ENCODE results near the gene DCAF5. TPM values are rescaled to one million over a fixed set of nuclear protein-coding genes. Genes with fewer than 3 reads are reported as not detected.

The DCAF5 gene
- polyA plus RNA-seq, 3 donors, result 22.2 to 55.1 (median 30.6) TPM

DNA sequence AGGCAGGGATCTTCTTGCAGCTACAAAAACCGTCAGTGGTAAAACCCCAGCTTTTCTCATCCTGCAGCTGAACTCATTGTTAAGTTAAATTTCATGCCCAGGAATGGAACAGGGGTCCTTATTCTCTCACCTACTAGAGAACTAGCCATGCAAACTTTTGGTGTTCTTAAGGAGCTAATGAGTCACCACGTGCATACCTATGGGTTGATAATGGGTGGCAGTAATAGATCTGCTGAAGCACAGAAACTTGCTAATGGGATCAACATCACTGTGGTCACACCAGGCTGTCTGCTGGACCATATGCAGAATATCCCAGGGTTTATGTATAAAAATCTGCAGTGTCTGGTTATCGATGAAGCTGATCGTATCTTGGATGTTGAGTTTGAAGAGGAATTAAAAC is 68.9 kb downstream of the DCAF5 start:
- Histone ChIP-seq H3K27ac (ENCODE audit: low read depth in 1 of 2, low read length in 2 of 2) (no peak overlapping the region), H3K27me3 (ENCODE audit: control insufficient read depth in 2 of 2, insufficient read depth in 2 of 2, low read length in 2 of 2) (no peaks in the 10 kb centered on the region), H3K4me1 (ENCODE audit: control insufficient read depth in 1 of 2, insufficient read depth in 2 of 2, low read length in 2 of 2) (peaks cover 4% of the 10 kb centered on the region in 2 donors), H3K4me3 (replicated peaks in 1 of 3; ENCODE audit: low read depth in 2 of 3, low read length in 3 of 3) (no peak overlapping the region), H3K9me3 (replicated peaks in 1 of 2; ENCODE audit: control insufficient read depth in 1 of 2, insufficient read depth in 1 of 2, low read length in 2 of 2) (no peaks in the 10 kb centered on the region), H3K9ac (ENCODE audit: insufficient read depth, low read length, poor library complexity, severe bottlenecking) (no peak overlapping the region), H3K79me2 (ENCODE audit: insufficient read depth, low read length) (no peaks in the 10 kb centered on the region), H2AFZ (ENCODE audit: insufficient read depth, low read depth, low read length, poor library complexity, severe bottlenecking) (no peak overlapping the region), H3K36me3 (replicated peaks in 1 of 2; ENCODE audit: control insufficient read depth in 1 of 2, insufficient read depth in 2 of 2, low read length in 2 of 2) (peaks cover 22 to 79% of the 10 kb centered on the region in 2 donors), H4K20me1 (ENCODE audit: insufficient read depth, low read length) (peaks cover 6% of the 10 kb centered on the region), H3K4me2 (replicated peaks; ENCODE audit: extremely low read depth, low read length, poor library complexity, severe bottlenecking) (no peak overlapping the region)
- no peak overlapping the region for H3K4me3 Mint-ChIP-seq
- H3K9me3 Mint-ChIP-seq, result no peaks in the 10 kb centered on the region
- peaks cover 0 to 1% (median 0%) of the 10 kb centered on the region in 3 donors for H3K27me3 Mint-ChIP-seq (ENCODE audit: low read depth in 3 of 3)
- H3K27ac Mint-ChIP-seq, result no peak overlapping the region
- H3K36me3 Mint-ChIP-seq, result peaks cover 54 to 76% of the 10 kb centered on the region in 2 donors
- TF ChIP-seq, protein P1, sequence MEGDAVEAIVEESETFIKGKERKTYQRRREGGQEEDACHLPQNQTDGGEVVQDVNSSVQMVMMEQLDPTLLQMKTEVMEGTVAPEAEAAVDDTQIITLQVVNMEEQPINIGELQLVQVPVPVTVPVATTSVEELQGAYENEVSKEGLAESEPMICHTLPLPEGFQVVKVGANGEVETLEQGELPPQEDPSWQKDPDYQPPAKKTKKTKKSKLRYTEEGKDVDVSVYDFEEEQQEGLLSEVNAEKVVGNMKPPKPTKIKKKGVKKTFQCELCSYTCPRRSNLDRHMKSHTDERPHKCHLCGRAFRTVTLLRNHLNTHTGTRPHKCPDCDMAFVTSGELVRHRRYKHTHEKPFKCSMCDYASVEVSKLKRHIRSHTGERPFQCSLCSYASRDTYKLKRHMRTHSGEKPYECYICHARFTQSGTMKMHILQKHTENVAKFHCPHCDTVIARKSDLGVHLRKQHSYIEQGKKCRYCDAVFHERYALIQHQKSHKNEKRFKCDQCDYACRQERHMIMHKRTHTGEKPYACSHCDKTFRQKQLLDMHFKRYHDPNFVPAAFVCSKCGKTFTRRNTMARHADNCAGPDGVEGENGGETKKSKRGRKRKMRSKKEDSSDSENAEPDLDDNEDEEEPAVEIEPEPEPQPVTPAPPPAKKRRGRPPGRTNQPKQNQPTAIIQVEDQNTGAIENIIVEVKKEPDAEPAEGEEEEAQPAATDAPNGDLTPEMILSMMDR (IDR thresholded peaks at IDR 0.05), result no peak
- peaks cover 10% of the 10 kb centered on the region for H3K4me1 Mint-ChIP-seq
- 100% methylated on average over 2 of the region's 4 CpGs for WGBS (ENCODE audit: insufficient coverage)
- intact Hi-C loops (cut with micrococcal nuclease), result loop anchor here in 1 of 2 donors (10.0 kb wide), 1 partner anchor 69 kb away; no protein-coding TSS in a partner anchor
- DNase-seq, result no peak

DNA sequence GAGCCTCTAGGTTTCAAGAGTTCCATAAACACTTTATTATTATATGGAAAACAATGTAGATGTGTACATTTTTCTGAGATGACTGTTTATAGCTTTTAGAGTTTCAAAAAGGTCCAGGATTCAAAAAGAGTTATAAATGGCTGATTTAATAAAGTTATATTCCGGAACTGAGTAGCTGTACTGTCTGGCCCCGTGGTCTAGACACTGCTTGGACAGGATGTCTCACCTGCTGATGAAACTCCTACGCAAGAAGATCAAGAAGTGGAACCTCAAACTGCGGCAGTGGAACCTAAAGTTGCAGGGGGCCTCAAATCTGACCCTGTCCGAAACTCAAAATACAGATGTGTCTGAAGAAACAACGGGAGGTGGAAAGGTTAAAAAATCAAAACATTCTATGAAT is 69.7 kb downstream of the DCAF5 start:
- H3K36me3 ChIP-seq (replicated peaks in 1 of 2; ENCODE audit: control insufficient read depth in 1 of 2, insufficient read depth in 2 of 2, low read length in 2 of 2), result peaks cover 22 to 70% of the 10 kb centered on the region in 2 donors
- H3K4me3 Mint-ChIP-seq, result no peak overlapping the region

More for the DNA sequence above, 69.7 kb downstream of the DCAF5 start:
- H3K27me3 ChIP-seq (ENCODE audit: control insufficient read depth in 2 of 2, insufficient read depth in 2 of 2, low read length in 2 of 2), result no peaks in the 10 kb centered on the region
- peaks cover 9 to 12% of the 10 kb centered on the region in 2 donors for H3K4me1 ChIP-seq (ENCODE audit: control insufficient read depth in 1 of 2, insufficient read depth in 2 of 2, low read length in 2 of 2)
- intact Hi-C loops (cut with micrococcal nuclease), result loop anchor here in 1 of 2 donors (10.0 kb wide), 1 partner anchor 68 kb away; no protein-coding TSS in a partner anchor
- peaks cover 19% of the 10 kb centered on the region for H3K4me1 Mint-ChIP-seq
- TF ChIP-seq, protein P1 (IDR thresholded peaks at IDR 0.05), result no peak
- H3K36me3 Mint-ChIP-seq, result peaks cover 53 to 71% of the 10 kb centered on the region in 2 donors
- H3K27me3 Mint-ChIP-seq (ENCODE audit: low read depth in 3 of 3), result peaks cover 0 to 1% (median 0%) of the 10 kb centered on the region in 3 donors
- no peak overlapping the region for H2AFZ ChIP-seq (ENCODE audit: insufficient read depth, low read depth, low read length, poor library complexity, severe bottlenecking)
- no peak overlapping the region for H3K4me3 ChIP-seq (replicated peaks in 1 of 3; ENCODE audit: low read depth in 2 of 3, low read length in 3 of 3)
- peaks cover 7% of the 10 kb centered on the region for H4K20me1 ChIP-seq (ENCODE audit: insufficient read depth, low read length)
- no peak overlapping the region for H3K27ac ChIP-seq (ENCODE audit: low read depth in 1 of 2, low read length in 2 of 2)
- 97% methylated on average over 3 of the region's 6 CpGs for WGBS (ENCODE audit: insufficient coverage)
- H3K79me2 ChIP-seq (ENCODE audit: insufficient read depth, low read length), result no peaks in the 10 kb centered on the region
- H3K9ac ChIP-seq (ENCODE audit: insufficient read depth, low read length, poor library complexity, severe bottlenecking), result no peak overlapping the region
- H3K9me3 Mint-ChIP-seq, result no peaks in the 10 kb centered on the region
- no peak for DNase-seq
- no peak overlapping the region for H3K4me2 ChIP-seq (replicated peaks; ENCODE audit: extremely low read depth, low read length, poor library complexity, severe bottlenecking)
- H3K27ac Mint-ChIP-seq, result no peak overlapping the region
- H3K9me3 ChIP-seq (replicated peaks in 1 of 2; ENCODE audit: control insufficient read depth in 1 of 2, insufficient read depth in 1 of 2, low read length in 2 of 2), result no peaks in the 10 kb centered on the region

Measured in CD14-positive monocyte (primary cell).